Activated T-cell treated with anti-CD3 and anti-CD28 coated beads, Interleukin-2, amount 50 U/mL, for 4 hours (primary cell): ENCODE data around the gene TUBB2A. TPM values are rescaled to one million over a fixed set of nuclear protein-coding genes. Genes with fewer than 3 reads are reported as not detected.
"Not testable (repeated sequence)": the region's sequence is repeated elsewhere in the genome, so short reads cannot be mapped to it uniquely, and the experiment has no call there.

ENCODE experiments used
- ATAC-seq, 2 donors: fragments of 200-7000 bp; cut with Tn5 transposase; one replicate each; pipeline ENCODE4 v1.10.0; 2021
- DNase-seq: peaks from one replicate; pipeline ENCODE4 v3.0.0-alpha.2; 2020
- H3K27me3 Mint-ChIP-seq: one replicate; pipeline ENCODE4 v1.8.0; 2021; ENCODE audit warnings: low read depth, mixed read lengths
- H3K36me3 Mint-ChIP-seq: one replicate; pipeline ENCODE4 v1.8.0; 2022; ENCODE audit warnings: mixed read lengths; ENCODE audit not compliant: insufficient read depth
- H3K4me1 Mint-ChIP-seq: one replicate; pipeline ENCODE4 v1.8.0; 2021; ENCODE audit warnings: low read depth, mixed read lengths
- H3K4me3 Mint-ChIP-seq: one replicate; pipeline ENCODE4 v1.8.0; 2021; ENCODE audit warnings: mild to moderate bottlenecking, moderate library complexity, mixed read lengths
- H3K9me3 Mint-ChIP-seq: one replicate; pipeline ENCODE4 v1.8.0; 2021; ENCODE audit warnings: mixed read lengths
- total RNA-seq, 3 donors: library from RNA; stranded (reverse); gene quantifications; one replicate each; pipeline ENCODE4 v1.2.1, GENCODE V29; 2021

Gene TUBB2A
- total RNA-seq, 3 donors from 2014 or later: 5.4 to 7.7 (median 7.1) TPM

DNA sequence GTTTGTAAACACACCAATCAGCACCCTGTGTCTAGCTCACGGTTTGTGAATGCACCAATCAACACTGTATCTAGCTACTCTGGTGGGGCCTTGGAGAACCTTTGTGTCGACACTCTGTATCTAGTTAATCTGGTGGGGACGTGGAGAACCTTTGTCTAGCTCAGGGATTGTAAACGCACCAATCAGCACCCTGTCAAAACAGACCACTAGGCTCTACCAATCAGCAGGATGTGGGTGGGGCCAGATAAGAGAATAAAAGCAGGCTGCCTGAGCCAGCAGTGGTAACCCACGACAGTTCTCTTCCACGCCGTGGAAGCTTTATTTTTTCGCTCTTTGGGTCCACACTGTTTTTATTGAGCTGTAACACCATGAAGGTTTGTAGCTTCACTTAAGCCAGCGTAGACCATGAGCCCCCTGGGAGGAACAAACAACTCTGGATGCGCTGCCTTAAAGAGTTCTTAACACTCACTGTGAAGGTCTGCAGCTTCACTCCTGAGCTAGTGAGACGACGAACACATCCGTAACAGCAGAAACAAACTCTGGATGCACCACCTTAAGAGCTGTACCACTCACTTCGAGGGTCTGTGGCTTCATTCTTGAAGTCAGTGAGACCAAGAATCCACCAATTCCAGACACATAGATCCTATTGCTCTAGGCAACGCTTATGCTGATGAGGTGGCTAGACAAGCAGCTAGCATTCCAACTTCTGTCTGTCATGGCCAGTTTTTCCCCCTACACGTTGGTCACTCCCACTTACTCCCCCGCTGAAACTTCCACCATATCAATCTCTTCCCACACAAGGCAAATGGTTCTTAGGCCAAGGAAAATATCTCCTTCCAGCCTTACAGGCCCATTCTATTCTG lies 14.2 kb upstream of the TUBB2A start:
- not testable (repeated sequence) for ATAC-seq, H3K4me1 Mint-ChIP-seq, DNase-seq, H3K36me3 Mint-ChIP-seq, H3K9me3 Mint-ChIP-seq, H3K4me3 Mint-ChIP-seq
- peaks cover 11% of the 10 kb centered on the region for H3K27me3 Mint-ChIP-seq

DNA sequence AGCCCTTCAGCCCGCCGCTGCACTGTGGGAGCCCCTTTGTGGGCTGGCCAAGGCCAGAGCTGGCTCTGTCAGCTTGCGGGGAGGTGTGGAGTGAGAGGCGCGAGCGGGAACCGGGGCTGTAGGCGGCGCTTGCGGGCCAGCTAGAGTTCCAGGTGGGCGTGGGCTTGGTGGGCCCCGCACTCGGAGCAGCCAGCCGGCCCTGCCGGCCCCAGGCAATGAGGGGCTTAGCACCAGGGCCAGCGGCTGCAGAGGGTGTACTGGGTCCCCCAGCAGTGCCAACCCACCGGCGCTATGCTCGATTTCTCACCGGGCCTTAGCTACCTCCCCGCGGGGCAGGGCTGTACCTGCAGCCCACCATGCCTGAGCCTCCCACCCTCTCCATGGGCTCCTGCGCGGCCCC lies 13.3 kb upstream of the TUBB2A start:
- not testable (repeated sequence) for H3K36me3 Mint-ChIP-seq, H3K4me3 Mint-ChIP-seq, DNase-seq, H3K4me1 Mint-ChIP-seq, H3K9me3 Mint-ChIP-seq, ATAC-seq
- peaks cover 11% of the 10 kb centered on the region for H3K27me3 Mint-ChIP-seq

DNA sequence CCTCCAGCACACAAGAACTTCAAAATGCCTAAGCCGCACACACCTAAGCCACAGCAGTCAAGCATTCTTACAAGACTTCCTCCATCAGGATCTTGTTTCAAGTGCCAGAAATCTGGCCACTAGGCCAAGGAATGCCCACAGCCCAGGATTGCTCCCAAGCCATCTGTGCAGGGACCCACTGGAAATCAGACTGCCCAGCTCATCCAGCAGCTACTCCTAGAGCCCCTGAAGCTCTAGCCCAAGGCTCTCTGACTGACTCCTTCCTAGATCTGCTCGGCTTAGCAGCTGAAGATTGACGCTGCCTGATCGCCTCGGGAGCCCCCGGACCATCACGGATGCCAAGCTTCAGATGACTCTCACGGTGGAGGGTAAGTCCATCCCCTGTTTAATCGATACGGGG lies 10.7 kb upstream of the TUBB2A start:
- not testable (repeated sequence) for H3K27me3 Mint-ChIP-seq, H3K4me1 Mint-ChIP-seq, ATAC-seq, H3K4me3 Mint-ChIP-seq, DNase-seq, H3K9me3 Mint-ChIP-seq, H3K36me3 Mint-ChIP-seq

DNA sequence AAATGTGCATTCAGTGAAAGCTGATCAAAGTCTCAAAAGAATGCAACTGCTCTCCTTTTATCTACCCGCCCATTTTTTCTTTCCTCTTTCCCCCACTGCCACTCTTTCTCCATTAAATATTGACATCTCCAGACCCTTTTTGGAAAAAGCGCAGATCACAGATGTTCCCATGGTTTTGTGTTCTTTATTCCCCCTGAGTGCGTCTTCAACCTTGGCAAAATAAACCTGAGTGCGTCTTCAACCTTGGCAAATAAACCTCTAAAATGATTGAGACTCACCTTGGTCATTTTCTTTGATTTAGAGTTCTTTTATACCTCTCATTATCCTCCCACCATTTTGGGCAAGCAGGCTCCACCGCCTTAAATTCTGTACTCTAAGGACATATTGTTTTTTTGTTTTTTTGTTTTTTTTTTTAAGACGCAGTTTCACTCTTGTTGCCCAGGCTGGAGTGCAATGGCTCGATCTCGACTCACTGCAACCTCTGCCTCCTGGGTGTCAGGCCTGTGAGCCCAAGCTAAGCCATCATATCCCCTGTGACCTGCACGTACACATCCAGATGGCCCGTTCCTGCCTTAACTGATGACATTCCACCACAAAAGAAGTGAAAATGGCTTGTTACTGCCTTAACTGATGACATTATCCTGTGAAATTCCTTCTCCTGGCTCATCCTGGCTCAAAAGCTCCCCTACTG lies 9.3 kb upstream of the TUBB2A start:
- H3K4me3 Mint-ChIP-seq, H3K27me3 Mint-ChIP-seq, ATAC-seq, H3K4me1 Mint-ChIP-seq, H3K9me3 Mint-ChIP-seq, DNase-seq, H3K36me3 Mint-ChIP-seq: not testable (repeated sequence)

DNA sequence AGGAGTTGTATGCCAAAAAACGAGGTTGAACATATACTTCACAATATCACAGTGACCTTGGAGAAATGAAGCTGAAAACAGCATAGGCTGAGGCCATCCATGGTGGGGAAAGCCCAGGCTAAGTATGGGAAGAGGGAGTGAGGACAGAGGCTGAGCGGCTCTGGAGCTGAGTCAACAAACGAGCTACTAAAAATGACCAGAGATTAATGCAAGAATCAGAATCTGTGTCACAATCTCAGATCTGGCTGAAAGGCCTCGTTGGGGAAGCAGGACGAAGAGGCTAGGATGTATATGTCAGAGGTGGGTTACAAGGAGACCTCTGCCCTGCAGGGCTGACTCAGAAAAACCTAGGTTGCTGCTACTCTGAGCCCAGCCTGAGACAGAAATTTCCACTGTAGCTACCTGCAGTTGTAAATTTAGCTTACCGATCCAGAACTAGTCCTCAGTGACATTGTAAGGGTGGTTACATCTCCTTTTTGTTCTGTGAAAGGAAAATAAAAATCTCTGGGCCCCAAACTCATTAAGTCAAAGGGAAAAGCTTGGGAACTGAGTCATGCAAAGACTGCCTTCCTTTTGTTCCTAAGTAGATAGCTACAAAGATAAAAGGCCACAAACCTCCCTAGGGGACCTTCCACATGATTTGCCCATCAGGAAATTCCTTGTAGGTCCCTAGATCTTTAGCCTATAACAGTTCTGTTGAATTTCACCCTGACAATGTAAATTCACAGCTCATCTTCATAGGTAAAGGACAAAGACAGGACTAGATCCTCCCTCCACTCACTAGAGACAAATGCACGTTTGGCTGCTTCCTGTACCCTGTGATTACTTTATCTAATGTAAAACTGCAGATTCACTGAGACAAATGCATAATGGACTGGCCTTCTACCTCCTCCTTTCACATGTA lies 8.5 kb upstream of the TUBB2A start:
- Mint-ChIP-seq H3K9me3 (no peaks in the 10 kb centered on the region), H3K27me3 (peaks cover 7% of the 10 kb centered on the region), H3K4me3 (no peak overlapping the region), H3K36me3 (no peaks in the 10 kb centered on the region), H3K4me1 (peaks cover 12% of the 10 kb centered on the region)
- no peak for DNase-seq
- no peak for ATAC-seq

DNA sequence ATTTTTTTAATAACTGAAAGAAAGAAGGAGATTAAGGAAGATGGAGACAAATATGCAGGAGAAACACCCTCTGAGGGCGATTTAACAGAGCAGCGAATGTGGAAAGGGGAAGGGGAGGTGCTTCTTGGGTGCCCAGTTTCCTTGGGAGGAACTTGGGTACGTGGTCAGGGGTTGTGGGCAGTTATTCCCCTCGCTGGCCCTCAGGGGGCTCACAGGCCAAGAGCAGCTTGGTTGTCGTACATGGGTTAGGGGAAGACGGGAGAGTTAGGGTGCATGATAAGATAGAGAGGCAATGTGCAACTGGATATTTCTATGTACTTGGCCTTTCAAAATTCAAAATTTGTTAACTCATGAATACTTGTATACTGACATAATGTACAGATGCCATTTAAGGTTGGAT lies 7.0 kb upstream of the TUBB2A start:
- H3K36me3 Mint-ChIP-seq: no peaks in the 10 kb centered on the region
- peaks cover 7% of the 10 kb centered on the region for H3K27me3 Mint-ChIP-seq
- ATAC-seq: no peak
- no peak overlapping the region for H3K4me3 Mint-ChIP-seq
- no peak for DNase-seq
- H3K9me3 Mint-ChIP-seq: no peaks in the 10 kb centered on the region
- H3K4me1 Mint-ChIP-seq: peaks cover 23% of the 10 kb centered on the region

DNA sequence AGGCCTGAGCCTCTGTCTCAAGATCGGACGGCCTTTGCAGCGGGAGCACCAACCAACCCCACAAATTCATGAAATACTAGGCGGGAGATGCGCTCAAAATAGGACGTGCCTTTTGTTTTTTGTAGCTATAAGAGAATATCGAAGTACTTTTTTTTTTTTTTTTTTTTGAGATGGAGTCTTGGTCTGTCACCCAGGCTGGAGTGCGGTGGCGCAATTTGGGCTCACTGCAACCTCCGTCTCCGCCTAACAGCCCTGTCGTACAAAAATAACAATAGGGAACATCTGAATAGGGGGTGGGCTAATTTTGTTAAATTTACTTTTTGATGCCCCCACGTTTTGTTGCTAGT lies 5.9 kb upstream of the TUBB2A start:
- ATAC-seq (no peak), DNase-seq (no peak)
- H3K4me1 Mint-ChIP-seq: peaks cover 25% of the 10 kb centered on the region
- peak overlapping the region; percentile 81 for H3K4me3 Mint-ChIP-seq
- no peaks in the 10 kb centered on the region for H3K36me3 Mint-ChIP-seq
- H3K27me3 Mint-ChIP-seq: peaks cover 7% of the 10 kb centered on the region
- H3K9me3 Mint-ChIP-seq: no peaks in the 10 kb centered on the region

DNA sequence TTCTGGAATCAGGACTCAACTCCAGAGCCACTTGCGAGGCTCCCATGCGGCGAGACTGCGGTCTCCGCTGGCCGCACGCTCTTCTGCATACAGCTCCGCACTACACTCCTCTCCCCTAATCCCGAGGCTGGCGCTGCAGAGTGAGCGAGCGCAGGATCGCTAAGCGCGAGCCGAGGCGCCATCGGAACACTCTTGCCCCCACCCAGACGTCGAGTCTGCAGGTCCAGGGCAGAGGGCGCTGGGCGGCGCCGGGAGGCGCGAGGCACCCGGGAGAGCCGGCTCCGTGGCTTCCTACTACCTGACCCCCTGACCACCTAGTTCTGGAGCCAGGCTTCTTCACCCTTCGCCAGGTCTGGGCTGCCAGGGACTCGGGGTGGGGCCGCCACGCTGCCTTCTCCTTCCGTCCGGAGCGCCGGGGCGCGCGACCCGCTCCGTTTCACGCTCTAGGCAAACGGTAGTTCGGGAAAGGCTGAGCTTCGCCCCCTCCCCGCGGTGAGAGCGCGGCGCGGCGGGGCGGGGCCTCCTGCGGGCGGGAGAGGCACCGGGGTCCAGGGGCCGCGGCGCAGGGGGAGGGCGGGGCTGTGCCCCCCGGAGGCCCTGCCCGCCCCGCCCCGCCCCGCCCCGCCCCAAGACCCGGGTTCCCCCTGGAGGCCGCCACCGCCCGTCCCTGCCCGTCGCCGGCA lies 5.4 kb upstream of the TUBB2A start:
- Mint-ChIP-seq H3K36me3 (no peaks in the 10 kb centered on the region), H3K9me3 (no peaks in the 10 kb centered on the region), H3K4me1 (peaks cover 27% of the 10 kb centered on the region), H3K4me3 (peak overlapping the region; percentile 81), H3K27me3 (peaks cover 5% of the 10 kb centered on the region)
- DNase-seq (peak; percentile 45), ATAC-seq (peak; percentile 76)

DNA sequence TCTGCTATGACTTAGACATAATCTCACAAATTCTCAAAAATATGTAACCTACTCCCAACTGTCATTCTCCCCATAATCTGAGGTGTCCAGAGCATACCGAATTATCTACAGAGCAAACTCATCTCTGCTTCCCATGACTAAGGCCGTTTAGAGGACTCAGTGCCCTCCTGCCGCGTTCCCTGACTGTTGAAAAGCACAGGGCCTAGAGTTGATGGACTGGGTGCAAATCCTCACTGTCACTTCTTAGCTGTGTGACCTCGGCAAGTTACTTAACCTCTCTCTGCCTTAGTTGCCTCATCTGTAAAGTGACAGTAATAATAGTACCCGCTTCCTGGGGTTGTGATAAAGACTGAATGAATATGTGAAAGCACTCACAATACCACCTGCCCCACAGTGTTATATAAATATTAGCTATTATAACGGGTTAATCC lies 4.7 kb upstream of the TUBB2A start:
- peak overlapping the region; percentile 66 for H3K4me3 Mint-ChIP-seq
- no peaks in the 10 kb centered on the region for H3K36me3 Mint-ChIP-seq
- H3K27me3 Mint-ChIP-seq: peaks cover 2% of the 10 kb centered on the region
- DNase-seq (no peak), ATAC-seq (peak in 1 of 2 donors; percentile 17)
- peaks cover 27% of the 10 kb centered on the region for H3K4me1 Mint-ChIP-seq
- no peaks in the 10 kb centered on the region for H3K9me3 Mint-ChIP-seq

DNA sequence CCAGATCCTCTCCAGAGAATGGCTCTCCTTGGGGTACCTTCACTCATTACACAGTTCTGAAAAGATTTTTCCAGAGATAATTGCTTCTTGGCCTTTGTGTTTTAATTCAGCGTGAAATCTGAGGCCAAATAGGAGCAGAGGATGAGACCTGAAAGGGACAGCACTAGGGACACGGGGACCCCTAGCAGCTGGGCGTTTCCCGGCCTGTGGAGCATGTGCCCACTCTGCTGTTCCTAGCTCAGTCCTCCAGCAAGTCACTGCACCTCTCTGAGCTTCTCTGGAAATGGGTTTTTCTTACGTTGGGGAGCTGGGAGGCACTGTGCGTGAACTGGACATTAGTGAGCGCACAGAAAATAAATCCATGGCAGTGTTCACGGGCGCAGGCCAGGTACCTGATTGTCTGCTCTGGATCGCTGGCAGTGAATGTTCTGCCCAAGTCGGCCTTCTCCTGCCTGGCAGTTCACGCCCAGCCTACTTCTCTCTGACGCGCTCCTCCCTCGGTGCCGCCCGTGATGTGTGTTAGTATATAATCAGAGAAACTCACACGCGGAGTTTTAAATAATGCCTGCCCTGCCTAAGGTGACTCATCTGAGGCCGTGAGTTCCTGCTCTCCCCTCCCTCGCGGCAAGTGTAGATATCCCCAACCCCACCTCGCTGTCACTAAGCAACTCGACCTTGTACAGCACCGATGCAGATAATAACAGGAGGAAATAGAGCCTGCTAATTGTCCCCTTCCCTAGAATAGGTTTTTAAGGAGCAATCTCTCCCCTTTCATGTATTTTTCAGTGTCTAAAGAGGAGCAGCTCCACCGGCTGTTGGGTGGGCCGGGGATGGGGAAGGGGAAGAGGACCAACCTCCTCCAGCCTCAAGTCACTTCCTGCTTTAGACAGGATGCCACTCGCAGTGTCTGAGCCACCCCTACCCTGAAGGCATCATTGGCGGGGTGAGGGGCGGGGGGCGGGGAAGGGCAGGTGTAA lies 2.7 kb upstream of the TUBB2A start:
- Mint-ChIP-seq H3K4me1 (peaks cover 34% of the 10 kb centered on the region), H3K36me3 (peaks cover under 1% of the 10 kb centered on the region), H3K9me3 (no peaks in the 10 kb centered on the region), H3K27me3 (peaks cover 9% of the 10 kb centered on the region), H3K4me3 (no peak overlapping the region)
- ATAC-seq: peak; percentile 26 to 47
- DNase-seq: peak; percentile 67

DNA sequence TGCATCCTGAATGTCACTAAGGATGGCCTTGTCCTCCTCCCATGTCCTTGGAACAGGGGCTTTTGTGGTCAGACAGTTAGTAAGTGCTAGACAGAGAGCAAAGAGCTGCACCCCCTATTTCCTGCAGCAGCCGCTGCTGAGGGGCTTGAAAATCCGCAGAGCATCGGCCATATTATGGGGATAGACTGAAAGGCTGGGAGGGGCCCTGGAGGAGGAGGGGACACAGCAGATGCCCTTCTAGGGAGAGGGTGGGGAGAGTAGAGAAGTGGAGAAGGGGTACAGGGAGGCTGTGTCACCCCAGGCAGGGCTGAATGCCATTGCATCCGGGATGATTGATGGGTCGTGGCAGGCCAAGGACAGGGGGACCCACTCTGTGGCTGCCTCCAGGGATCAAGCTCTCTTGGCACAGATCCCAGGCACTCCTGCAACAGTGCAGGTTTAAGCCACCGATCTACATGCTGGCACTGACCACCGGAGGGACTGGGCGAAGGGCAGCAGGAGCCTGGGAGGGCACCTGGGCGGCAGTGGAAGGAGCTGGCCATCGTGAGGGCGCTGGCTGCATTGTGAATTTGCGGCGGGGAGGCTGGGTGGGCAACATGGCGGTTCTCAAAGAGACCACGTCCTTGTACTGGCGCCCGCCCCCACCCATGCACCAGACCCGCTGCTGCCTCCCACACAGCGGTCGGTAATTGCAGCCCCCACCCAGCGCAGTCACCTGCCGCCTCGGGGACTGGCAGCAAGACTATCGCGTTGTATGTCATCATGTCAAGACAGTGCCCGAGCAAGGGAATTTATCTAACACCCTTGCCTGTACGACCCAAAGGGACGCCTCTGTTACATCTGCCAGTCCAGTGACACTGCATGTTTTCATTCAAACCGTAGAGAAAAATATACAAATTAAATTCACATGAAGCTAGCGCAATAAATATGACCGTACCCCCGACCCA lies 887 bp downstream of the TUBB2A start:
- peak overlapping the region; percentile 85 for H3K4me3 Mint-ChIP-seq
- H3K27me3 Mint-ChIP-seq, H3K36me3 Mint-ChIP-seq, H3K9me3 Mint-ChIP-seq: not testable (repeated sequence)
- DNase-seq (peak; percentile 24), ATAC-seq (peak; percentile 3 to 25)
- H3K4me1 Mint-ChIP-seq: peaks cover 24% of the 10 kb centered on the region

DNA sequence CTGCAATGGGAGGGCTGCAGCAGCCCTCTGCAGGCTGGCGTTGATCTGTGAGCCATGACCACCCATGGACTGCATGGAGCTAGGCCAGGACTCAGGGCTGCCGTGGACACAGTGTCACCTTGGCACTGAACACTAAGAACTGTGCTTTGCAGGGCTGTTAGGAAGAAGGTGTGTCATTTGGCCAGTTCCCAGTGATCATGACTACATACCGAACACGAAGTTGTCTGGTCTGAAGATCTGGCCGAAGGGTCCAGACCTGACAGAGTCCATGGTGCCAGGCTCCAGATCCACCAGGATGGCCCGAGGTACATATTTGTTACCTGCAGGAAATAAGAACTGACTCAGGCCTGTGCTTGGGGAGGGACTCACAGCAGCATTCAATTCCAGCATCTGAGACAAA lies 1.9 kb downstream of the TUBB2A start:
- H3K9me3 Mint-ChIP-seq, H3K27me3 Mint-ChIP-seq, ATAC-seq, H3K36me3 Mint-ChIP-seq, H3K4me3 Mint-ChIP-seq, DNase-seq: not testable (repeated sequence)
- H3K4me1 Mint-ChIP-seq: peaks cover 20% of the 10 kb centered on the region
